ENCODE measurements around the gene MAML3.
"Not testable (repeated sequence)": the region's sequence is repeated elsewhere in the genome, so short reads cannot be mapped to it uniquely, and the experiment has no call there.

MAML3 gene

GRCh38 chr4:139956507-139957017 lies 197.4 kb downstream of the MAML3 start:
- DNase-seq = no peak

GRCh38 chr4:139955600-139955999 lies 198.4 kb downstream of the MAML3 start:
- no peak for DNase-seq

GRCh38 chr4:139954512-139954911 lies 199.5 kb downstream of the MAML3 start:
- no peak for DNase-seq

- no peak for DNase-seq
These were observed 203.0 kb downstream of the MAML3 start for GRCh38 chr4:139951021-139951420.

GRCh38 chr4:139950568-139950967 lies 203.4 kb downstream of the MAML3 start:
- no peak for DNase-seq

GRCh38 chr4:139944916-139945315 lies 209.1 kb downstream of the MAML3 start:
- DNase-seq = not testable (repeated sequence)

- DNase-seq = no peak
These were observed 210.7 kb downstream of the MAML3 start for GRCh38 chr4:139943277-139943676.

GRCh38 chr4:139942241-139942640 lies 211.7 kb downstream of the MAML3 start:
- DNase-seq = no peak

GRCh38 chr4:139940600-139940999 lies 213.4 kb downstream of the MAML3 start:
- no peak for DNase-seq

- no peak for DNase-seq
These were observed 215.6 kb downstream of the MAML3 start for GRCh38 chr4:139938414-139938813.

- DNase-seq = peak in 1 of 3 experiments; percentile 44
These were observed 218.1 kb downstream of the MAML3 start for GRCh38 chr4:139935911-139936310.

- DNase-seq = peak; percentile 4 to 96 (median 86)
These were observed 219.2 kb downstream of the MAML3 start for GRCh38 chr4:139934708-139935195.

GRCh38 chr4:139934057-139934707 lies 219.8 kb downstream of the MAML3 start:
- peak in 2 of 3 experiments; percentile 86 to 93 for DNase-seq

GRCh38 chr4:139933541-139933940 lies 220.4 kb downstream of the MAML3 start:
- peak in 2 of 3 experiments; percentile 36 to 69 for DNase-seq

GRCh38 chr4:139933104-139933503 lies 220.9 kb downstream of the MAML3 start:
- DNase-seq = no peak

GRCh38 chr4:139924782-139925181 lies 229.2 kb downstream of the MAML3 start:
- no peak for DNase-seq

GRCh38 chr4:139922406-139923024 lies 231.5 kb downstream of the MAML3 start:
- DNase-seq = peak in 1 of 3 experiments; percentile 39

- DNase-seq = peak; percentile 87 to 98 (median 87)
These were observed 232.4 kb downstream of the MAML3 start for GRCh38 chr4:139921429-139922184.

- peak in 2 of 3 experiments; percentile 41 to 62 for DNase-seq
These were observed 233.4 kb downstream of the MAML3 start for GRCh38 chr4:139920486-139921002.

- peak in 1 of 3 experiments; percentile 36 for DNase-seq
These were observed 234.5 kb downstream of the MAML3 start for GRCh38 chr4:139919521-139919920.

- DNase-seq = no peak
These were observed 235.0 kb downstream of the MAML3 start for GRCh38 chr4:139919004-139919403.

- DNase-seq = no peak
These were observed 235.4 kb downstream of the MAML3 start for GRCh38 chr4:139918591-139918990.

GRCh38 chr4:139917896-139918295 lies 236.1 kb downstream of the MAML3 start:
- no peak for DNase-seq

Measured in NCI-H1417 (cell line).